ENCODE measurements around the gene SH2D3C. TPM values are rescaled to one million over a fixed set of nuclear protein-coding genes. Genes with fewer than 3 reads are reported as not detected.
A peak's percentile ranks its signal among the peaks of the same experiment; 100 is the strongest.

SH2D3C gene
- total and polyA plus RNA-seq, 9 of the 15 experiments (the other 6 are each of a cell fraction or from before 2014, with no cell fraction given), result 0.03 to 1.2 (median 0.22) TPM; not detected in 1

DNA sequence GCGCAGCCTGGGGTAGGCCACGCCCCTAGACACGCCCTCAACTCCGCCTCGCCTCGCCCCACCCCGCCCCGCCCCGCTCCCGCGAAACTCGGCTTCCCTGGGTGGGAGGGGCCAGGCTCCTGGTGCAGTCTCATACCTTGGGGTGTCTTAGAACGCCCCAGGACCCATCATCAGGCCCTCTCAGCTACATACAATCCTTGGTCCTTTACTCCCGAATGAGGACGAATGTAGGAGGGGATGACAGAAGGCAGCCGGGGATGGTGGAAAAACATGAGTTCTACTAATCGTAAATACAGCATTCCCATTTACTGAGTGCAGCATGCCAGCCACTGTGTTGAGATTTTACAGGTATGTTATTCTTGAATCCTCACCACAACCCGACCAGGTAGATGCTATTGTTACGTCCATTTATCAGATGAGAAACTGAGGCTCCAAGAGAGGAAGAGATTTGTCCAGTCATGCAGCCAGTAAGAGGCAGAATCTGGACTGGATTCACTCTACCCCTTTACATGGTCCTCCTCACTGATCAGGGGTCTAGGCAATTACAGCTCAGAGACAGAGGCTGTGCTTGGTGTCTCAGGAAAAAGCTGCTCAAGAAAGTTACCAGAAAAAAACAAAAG, 6.8 kb downstream of the SH2D3C start (continued):
- TF ChIP-seq ARID3A (IDR thresholded peaks at IDR 0.05; ENCODE audit: borderline replicate concordance, low read depth, low read length) (no peak), MCM2 (IDR thresholded peaks at IDR 0.05; ENCODE audit: low read depth) (no peak), ZNF644 (tag; IDR thresholded peaks at IDR 0.05; ENCODE audit: low read depth) (no peak), BCOR (IDR thresholded peaks at IDR 0.05) (peak; percentile 56; the same call in 1 of the 2 replicates), CAMTA2 (CRISPR knock-in tag; conservative IDR thresholded peaks at IDR 0.05) (no peak), MAZ (CRISPR knock-in tag; conservative IDR thresholded peaks at IDR 0.05 in 1 of 2, IDR thresholded peaks at IDR 0.05 in 1 of 2) (peak in 1 of 2 experiments; percentile 78; a peak in 1 of 4 replicates), HMGN3 (IDR thresholded peaks at IDR 0.05; ENCODE audit: borderline replicate concordance, extremely low read depth, insufficient read length, low read depth, low read length) (peak; percentile 21), NKRF (IDR thresholded peaks at IDR 0.05; ENCODE audit: borderline replicate concordance) (no peak), CREM (IDR thresholded peaks at IDR 0.05; ENCODE audit: low read depth) (peak; percentile 1; the same call in 1 of the 2 replicates), ZBTB8A (IDR thresholded peaks at IDR 0.05; ENCODE audit: partially characterized antibody) (no peak), MAFF (IDR thresholded peaks at IDR 0.05; ENCODE audit: low read length) (0 out of 2 replicates have a peak, but pooled peaks have one; percentile 12)

Data from K562 (cell line).